Iris pigment epithelial cell (primary cell): ENCODE data around the gene GALNT12.

Experiments
- DNase-seq: peaks from one replicate; pipeline ENCODE4 v3.0.0-alpha.2; 2011; ENCODE audit warnings: low read depth

GALNT12 gene

DNA sequence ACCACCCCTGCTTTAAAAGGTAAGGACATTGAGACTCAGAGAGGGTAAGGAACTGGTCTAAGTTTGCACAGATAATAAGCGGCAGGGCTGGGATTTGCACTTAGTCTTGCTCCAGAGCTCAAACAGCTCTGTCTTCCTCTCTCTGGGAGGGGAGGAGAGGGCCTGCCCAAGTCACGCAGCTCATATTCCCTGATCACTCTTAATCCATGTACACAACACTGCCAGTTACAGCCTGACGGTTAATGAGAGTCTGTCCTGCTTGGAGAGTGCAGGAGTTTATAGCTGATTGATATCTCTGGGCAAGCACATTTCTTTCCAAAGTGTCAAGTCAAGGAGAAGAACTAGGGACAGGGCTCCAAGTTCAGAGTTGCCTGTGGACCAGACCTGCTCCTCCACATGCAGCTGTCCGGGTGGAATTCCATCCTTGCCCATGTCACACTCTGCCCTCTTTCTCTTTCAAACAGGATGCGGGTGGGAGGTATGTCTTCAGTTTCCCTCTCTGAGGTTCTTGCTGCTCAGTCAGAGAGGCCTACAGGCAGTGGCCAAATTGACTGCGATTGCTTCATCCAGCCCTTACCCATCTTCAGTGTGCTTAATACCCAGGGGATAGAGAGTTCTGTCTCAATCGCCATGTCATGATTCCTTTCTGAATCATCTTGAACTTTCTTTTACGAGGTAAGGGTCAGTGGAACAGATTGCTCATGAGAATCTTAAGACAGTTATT, 54.5 kb downstream of the GALNT12 start:
- peak; percentile 92 for DNase-seq

DNA sequence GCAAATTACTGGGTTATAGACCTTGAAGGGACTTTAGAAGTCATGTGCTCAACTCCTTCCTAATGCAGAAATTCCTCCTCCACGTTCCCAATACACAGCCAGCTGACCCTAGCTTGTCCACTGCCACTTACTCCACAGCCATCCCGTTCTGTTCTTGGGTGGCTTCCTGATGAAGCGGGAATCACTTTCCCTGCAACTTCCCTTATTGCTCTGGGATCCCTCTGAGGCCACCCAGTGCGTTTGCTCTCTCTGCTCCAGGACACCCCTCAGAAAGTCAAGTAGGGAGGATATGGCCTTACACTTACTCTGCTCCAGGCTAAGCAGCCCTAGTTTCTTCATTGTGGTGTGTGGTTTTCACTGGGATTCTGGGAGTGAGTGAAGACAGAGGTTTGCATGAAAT, 55.5 kb downstream of the GALNT12 start:
- no peak for DNase-seq

DNA sequence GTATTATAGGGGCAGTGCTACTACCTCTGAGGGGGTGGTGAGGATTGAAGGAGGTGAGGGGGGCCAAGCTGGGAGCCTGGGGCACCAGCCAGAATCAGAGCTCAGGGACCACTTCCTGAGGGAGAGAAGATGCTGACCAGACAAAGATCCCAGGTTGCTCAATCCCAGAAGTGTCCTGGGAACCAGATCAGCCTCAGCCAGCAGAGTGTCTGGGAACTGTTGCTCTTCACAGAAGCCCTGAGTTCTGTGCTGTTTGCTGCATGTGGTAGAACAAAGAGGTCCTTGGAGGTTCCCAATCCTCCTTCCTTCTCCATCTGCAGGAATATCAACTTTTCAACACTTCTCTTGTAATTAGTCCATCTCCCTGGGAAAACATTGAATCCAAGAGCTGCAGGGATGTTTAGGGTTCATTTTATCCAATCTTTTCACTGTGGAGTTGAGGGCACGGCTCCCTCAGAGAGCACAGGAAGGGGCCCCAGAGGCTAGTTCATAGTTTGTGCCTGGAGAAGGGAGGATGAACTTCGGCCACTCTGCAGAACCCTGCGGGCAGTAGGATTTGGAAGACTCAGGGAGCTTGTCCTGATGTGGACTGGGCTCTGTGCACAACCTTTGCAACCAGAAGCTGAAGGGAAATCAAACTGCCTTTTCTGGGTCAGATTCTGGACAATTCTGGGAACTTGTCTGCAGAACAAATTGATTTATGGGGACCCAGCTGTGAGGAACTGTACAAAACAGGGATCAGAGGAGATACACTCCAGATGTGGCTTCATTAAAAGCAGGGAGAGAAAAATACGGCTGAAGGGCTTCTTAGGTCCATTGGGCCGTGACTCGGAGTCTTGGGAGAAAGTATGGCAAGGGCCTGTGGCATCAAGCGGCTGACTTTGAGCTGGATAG, 57.1 kb downstream of the GALNT12 start:
- peak; percentile 31 for DNase-seq

DNA sequence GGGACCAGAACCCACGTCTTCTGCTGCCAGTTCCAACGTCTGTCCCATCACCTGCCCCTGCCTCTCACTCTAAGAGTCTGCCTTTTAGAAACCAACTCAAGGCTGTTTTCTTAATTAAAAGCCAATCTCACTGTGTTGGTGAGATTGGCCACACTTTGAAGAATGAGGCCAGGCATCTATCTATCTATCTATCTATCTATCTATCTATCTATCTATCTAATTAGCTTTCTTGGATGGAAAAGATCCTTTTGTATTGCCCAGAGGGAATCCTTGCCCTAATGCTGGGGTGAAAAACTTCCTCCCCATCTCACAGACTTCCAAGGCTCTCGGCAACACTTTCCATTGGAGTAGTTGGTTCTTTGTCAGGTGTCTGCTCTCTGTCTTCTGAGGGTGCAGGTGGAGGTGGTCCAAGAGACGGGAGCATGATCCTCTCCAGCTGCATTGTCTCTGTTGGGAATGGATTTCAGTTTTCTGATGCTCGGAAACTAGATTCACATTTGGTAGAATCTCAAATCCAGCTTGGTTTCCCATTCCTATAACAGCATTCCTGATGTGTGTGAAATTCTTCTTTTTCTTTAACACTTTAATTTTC, 57.9 kb downstream of the GALNT12 start:
- no peak for DNase-seq

DNA sequence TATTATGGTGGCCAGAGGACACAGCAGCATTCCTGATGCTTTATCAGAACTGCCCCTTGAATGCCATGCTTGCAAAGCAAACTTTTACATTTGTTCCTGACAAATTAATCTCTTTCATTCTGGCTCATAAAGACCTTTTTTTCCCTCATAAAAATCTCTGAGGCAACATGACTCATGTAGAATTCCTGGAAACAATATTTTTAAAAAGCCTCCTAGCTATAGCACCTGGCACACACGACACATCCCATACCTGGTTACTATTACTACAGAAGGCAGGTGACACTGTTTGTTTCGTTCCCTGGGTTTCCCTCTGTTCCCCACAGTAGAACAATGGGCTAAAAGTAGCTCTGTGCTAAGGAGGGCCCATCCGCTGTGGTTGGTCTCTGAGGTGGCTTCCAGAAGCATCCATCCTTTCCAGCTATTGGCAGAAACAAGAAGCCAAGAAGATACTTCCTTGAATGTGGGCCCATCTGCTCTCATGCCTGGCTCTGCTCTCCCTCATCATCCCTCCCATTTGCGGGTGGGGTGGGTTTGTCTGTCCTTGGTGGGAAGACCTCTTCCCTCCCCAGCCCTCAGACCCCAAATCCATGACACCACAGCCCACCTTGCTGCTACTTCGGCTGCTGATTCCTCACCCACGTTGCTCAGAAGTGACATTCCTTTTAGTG, 59.1 kb downstream of the GALNT12 start:
- no peak for DNase-seq

DNA sequence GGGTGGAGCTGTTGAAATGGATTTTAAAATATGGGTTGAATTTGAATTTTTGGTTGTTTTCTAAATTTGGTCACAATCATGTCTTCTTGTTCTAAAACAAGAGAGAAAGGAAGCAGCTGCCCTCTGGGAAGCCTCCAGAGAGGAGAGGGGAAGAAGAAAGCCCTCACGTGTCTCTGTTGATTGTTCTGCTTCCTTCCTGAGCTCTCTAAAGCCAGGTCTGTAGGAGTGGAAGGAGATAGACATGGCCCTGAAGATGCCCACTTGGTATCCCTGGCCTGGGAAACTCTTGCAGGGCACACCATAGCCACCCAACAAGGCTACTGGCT, 59.6 kb downstream of the GALNT12 start:
- DNase-seq: no peak

DNA sequence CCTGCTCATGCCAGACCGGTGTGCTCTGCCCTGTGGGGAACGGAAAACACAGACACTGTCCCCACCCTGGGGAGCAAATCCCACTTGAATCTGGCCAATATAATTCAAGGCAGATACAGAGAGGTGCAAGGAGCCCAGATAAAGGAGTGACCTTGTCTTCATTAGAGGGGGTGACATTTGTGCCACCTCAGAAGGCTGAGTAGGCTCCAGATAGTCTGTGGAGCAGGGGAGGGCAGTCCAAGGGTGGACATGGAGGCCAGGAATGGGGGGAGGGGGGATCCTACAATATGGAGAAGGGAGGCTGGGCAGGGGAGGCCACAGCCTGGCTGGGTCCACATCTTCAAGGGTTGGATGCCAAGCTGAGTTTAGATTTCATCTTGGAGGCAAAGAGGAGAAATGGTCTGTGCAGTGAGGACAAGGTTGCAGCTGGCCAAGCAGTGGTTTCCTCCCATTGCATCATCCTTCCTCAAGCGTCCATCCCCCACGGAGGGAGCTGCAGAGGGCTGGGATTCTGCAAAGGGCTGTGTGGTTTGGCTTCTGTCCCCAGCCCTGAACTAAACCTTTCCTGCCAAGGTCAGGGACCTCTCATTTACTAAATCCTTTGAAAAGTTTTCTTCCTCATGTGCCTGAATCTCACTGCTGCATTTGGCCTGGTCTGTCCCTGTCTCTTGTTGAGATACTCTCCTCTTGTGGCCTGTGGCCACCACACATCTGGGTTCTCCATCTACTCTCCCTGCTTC, 60.1 kb downstream of the GALNT12 start:
- peak; percentile 86 for DNase-seq

DNA sequence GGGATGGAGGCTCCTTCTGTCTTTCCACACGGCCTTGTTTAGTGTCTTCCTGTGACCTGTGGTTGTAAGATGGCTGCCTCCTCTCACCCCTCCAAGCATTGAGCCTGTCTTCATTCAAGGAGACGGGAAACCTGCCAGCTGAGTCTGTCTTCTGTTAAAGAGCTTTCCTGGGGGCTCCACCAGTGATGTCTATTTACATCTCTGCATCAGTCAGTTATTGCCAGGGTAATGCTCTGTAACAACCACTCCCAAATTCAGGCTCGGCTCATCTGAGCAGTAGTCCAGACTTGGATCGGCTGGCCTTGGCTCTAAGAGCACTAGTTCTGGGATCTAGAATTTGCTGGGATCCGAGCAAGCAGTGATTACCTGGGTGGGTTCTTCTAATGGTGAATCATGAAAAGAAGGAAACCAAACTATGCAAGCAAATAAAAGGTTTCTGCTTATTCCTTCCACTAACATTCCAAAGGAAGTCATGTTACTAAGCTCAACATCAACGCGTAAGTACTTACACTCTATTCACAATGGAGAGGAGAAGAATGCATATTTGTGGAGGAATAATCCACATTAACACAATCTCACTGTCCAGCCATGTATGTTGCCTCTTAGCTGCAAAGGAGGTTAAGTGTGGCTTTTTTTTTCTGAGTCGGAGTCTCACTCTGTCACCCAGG, 61.7 kb downstream of the GALNT12 start:
- DNase-seq: peak; percentile 28

DNA sequence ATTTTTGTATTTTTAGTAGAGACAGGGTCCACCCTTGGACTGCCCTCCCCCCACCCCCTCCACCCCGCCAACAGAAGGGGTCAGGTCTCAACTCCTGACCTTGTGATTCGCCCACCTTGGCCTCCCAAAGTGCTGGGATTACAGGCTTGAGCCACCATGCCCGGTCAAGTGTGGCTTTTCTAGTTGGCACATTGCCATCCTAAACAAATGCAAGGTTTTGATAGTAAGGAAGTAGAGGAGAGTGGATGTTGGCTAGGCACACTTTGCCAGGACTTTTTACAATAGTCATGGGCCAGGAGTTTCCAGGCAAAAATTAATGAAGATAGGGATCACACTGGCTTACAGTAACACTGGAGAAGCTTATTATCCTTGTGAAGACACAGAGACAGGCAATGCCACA, 62.4 kb downstream of the GALNT12 start:
- no peak for DNase-seq

DNA sequence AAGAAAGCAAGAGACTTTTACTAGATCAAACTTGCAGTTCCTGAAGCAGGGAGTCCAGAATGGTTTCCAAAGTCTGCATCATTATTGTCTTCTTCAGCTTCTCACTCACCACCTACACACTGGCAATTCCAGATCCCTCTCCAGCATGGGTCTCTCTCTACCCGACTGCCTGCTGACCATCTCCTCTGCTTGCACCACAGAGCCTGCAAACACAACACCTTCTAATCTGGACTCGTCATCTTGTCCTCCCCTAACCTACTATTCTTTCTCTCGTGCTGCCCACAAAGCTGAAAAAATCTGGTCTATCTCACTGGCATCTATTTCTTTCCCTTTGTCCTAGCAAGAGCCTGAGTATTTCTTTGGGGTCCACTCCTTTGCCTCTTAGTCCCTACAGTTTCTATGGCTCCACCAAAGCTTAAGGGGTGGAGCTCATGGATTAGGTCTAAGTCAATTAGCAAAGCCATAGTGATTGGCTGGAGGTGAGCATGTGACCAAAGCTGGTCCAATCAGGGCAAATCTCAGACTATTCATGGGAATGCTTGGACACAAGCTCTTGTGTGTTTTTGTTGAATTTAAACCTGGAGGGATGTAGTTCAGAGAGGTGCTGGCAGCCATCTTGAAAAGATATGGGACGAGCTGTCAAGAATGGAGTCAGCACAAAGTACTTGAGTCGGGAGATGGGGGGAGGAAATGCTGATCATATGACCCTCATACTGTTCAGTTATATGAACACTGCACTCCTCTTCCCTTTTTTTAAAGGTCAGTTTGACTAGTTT, 63.5 kb downstream of the GALNT12 start:
- no peak for DNase-seq

DNA sequence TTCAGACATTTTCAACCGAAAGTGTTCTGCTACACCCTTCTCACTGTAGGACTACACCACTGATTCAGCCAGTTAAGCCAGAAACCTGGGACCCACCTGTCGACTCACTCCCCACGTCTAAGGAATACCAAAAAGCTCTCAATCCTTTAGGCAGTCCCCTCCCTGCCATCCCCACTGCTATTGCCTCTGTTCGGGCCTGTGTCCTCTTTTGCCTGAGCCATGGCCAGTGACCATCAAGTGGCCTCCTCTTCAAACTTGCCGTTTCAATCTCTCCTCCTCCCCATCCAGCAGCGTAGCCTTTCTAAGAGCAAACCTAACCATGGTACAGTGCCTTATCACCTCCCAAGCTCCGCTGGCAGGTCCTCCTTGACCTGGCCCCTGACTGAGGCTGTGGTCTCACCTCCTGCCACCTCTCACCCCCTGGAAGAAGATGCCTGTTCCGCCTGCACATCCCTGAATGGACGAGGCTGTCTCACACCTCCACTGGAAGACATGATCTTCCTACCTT, 64.1 kb downstream of the GALNT12 start:
- no peak for DNase-seq

DNA sequence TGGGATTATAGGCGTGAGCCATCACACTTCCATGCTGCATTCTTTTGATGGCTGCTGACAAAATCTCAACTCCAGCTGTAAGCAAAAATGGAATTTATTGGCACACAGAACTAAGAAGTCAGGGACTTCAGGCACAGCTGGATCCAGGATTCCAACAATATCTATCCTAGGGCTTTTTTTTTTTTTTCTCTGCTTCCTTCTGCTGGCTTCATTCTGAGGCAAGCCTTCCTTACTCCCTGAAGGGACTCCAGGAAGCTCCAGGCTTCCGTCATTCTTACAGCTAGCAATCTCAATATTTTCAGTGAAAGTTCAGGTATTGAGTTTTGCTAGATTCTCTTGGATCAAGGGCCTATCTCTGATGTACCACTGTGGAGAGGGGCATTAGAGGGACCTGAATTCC, 66.1 kb downstream of the GALNT12 start:
- no peak for DNase-seq

DNA sequence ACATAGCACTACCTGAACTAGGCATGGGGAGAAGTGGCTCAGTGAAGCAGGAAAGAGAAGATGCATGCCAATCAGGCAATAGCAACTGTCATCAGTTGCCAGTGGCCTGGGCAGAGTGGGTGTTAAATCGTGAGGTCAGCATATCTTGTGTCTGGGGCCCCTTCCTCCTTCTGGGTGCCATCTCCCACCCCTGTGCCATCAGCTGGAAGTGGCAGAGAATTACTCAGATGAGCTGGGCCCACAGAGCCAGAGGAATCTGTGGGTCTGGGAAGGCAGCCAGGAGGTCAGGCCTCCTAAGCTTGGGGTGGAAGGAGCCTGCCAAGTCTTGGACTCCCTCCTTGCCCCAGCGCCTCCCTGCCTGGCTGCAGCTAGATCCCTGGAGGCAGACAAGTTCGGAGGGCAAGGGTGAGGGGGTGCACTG, 66.5 kb downstream of the GALNT12 start:
- DNase-seq: peak; percentile 31

DNA sequence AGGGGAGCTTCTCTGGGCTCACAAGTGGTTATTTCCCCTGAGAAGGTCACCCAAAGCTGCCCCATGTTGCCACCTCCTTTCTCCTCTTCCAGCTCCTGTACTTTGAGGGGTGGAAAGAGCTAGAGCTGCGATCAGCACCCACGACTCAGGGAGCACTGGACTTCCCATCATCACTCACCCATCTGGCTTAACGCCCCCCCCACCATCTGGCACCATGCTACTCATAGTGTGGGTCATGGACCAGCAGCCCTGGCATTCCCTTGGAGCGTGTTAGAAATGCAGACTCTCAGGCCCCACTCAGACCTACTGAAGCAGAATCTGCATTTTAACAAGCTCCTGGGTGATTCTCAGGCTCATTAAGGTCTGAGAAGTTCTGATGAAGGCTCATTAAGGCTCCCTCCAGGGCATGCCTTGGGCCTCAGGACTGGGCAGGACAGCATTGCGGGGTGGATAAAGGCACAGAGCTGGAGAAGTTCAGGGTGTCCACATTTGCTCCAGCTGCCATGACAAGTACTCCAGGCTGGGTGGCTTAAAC, 67.3 kb downstream of the GALNT12 start:
- no peak for DNase-seq

DNA sequence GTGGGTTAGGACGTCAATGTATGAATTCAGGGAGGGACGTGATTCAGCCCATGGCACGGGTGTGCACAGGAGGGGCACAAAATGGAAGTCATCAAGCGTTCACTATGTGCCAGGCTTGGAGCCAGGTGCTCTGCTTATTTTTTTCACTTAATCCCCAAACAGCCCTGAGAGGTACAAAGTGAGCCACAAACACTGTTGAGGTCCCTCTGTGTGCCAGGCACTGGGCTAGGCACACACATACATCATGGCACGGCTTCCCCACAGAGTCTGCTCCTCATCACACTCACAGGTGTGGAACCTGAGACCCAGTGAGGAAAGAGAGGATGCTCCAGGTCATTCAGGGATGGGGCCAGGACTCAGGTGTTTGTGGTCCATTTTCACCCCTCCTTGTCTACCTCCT, 68.1 kb downstream of the GALNT12 start:
- no peak for DNase-seq

DNA sequence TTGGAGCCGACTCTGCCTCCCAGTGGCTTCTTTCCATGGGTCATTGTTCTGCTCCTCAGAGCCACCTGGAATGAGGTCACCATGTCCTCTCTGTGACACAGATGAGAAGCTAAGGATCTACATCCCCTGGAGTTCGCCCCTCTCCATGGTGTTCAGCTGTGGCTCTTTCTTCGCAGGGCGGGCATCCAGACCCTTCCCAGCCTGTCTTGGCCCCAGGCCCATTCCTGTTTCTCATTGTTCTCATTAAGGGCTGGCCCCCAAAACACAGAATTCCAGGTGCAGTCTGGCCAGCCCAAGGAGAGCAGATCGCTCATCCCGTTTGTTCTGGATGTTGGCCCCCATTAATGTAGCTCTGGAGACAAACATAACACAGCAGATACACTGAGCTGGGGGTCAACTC, 69.8 kb downstream of the GALNT12 start:
- no peak for DNase-seq

DNA sequence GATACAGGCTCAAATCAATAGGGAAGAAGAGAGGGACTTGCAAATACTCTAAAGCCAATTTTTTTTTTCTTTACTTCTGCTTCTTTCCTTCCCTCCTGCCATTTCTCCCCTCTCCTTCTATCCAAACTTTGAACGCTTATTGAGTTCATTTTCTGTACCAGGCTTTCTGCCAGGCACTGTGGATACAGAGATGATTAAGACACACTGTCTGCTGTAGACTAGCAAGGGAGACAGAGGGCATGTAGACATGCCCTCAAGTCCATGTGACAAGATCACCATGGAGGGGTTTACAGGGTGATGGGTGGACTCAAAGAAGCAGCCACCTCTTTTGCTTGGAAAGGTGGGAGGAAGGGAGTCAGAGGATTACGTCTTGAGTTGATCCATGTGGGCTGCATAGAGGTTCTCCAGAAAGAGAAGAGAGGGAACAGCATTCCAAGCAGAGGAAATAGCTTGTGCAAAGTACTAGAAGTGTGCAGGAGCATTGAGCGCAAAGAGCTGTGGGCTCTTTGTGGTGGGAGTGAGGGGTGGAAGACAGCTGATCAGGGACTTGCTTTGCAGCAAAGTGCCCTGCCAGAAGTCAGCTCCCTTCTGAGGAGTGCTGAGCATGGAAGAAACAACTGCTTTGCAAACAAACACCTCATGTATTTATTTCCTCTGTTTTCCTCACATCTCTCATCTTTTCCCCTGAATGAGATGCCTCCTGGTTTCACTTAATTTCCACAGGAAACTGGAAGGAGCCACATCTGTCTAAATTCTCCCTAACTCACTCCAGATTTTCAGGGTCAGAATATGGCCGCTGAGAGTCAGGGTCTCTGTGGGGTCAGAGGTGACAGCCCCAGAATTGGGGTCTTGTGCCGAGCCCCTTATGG, 71.9 kb downstream of the GALNT12 start:
- no peak for DNase-seq

DNA sequence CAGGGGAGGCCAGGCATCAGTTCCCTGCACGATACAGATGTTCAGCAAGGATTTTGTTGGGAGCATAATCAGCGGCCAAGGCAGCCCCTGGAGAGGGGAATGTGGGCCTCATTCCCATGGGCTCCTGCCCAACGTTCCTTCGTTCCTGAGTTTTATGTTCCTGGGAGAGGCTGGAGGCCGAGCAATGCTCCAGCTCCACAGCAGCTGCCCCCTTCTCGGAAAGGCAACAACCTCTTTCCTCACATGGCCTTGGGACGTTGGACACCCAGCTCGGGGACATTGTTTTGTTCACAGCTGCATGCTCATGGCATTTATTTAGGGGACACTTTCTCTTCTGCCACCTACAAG, 72.5 kb downstream of the GALNT12 start:
- no peak for DNase-seq

DNA sequence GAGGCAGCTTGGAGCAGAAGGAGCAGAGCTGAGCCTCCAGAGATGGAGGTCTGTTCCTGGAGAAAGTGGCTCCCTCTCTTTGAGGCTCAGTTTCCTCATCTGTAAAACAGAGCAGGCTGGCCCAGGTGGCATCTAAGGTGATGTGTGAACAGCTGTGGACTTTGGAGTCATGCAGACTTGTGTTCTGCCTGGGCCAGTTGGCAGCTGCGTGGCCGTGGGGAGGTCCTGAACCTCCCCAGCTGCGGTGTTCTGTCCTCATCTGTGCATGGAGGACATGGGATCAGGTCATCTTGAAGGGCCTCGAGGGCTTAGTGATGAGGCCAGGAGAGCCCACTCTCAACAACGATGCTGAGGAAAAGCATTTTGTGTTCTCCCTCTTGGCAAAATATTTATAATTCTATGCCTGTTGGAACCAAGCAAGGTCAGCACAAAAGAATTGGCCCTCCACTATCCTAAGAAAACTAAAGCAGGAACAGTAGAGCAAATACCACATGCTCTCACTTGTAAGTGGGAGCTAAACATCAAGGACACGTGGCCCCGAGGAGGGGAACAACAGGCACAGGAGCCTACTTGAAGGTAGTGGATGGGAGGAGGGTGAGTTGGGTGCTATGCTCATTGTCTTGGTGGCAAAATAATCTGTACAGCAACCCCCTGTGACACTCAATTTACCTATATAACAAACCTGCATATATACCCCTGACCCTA, 73.0 kb downstream of the GALNT12 start:
- DNase-seq: no peak
